SH-SY5Y (cell line): ENCODE results near the gene AFMID.

Experiments used
- GATA2 ChIP-seq: IDR thresholded peaks from 2 replicates; pipeline ENCODE4 v1.6.1; 2011; ENCODE audit warnings: mild to moderate bottlenecking, low read depth, low read length
- GATA3 ChIP-seq: IDR thresholded peaks from 2 replicates; pipeline ENCODE4 v1.6.1; 2011; ENCODE audit warnings: low read depth, mild to moderate bottlenecking, low read length, moderate library complexity

The AFMID gene

DNA sequence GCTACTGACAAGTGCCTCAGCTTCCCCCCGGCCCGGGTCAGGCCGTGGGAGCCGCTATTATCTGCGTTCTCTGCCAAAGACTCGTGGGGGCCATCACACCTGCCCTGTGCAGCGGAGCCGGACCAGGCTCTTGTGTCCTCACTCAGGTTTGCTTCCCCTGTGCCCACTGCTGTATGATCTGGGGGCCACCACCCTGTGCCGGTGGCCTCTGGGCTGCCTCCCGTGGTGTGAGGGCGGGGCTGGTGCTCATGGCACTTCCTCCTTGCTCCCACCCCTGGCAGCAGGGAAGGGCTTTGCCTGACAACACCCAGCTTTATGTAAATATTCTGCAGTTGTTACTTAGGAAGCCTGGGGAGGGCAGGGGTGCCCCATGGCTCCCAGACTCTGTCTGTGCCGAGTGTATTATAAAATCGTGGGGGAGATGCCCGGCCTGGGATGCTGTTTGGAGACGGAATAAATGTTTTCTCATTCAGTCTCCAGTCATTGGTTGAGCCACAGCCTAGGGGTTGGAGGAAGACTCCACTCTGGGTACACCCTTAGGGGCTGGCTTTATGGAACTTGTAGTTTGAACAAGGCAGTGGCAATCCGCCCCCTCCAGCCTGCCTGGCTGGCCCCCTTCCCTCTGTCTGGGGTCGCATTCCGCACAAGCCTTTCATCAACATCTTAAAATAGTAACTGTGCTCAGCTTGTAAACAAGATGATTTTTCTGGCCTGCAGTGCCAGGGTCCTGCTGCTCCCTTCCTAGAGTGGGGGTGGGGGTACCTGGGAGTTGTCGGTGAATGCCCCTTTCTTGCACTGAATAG lies 14.7 kb upstream of the AFMID start:
- TF ChIP-seq GATA3 (no peak), GATA2 (no peak)

DNA sequence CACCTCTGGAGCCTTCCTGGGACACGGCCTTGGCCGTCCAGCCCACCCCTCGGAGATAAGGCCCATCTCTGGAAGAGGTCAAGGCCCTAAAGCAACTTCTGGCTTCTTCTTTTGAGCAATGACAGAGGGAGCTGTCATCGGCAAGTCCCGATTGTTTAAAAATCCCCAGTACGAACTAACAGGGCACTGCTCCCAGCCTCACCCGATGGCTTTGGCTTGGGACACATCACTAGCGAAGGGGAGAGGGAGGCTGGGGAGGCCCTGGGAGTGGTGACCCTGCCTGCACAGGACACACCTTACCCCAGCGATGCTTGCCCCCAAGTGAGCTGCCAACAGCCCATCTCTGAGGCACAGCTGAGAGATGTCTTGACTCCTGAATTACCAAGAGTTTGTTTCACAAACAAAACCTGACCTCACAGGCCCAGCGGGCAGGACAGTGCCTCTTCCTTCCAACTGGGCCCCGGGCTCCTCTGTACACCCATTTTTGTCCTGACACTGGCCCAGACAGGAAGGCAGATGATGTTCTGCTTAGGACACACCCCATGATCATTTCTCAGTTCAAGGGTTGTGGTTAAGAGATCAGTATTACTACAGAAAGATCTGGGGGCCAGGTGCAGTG lies 14.0 kb upstream of the AFMID start:
- no peak for TF ChIP-seq GATA3

DNA sequence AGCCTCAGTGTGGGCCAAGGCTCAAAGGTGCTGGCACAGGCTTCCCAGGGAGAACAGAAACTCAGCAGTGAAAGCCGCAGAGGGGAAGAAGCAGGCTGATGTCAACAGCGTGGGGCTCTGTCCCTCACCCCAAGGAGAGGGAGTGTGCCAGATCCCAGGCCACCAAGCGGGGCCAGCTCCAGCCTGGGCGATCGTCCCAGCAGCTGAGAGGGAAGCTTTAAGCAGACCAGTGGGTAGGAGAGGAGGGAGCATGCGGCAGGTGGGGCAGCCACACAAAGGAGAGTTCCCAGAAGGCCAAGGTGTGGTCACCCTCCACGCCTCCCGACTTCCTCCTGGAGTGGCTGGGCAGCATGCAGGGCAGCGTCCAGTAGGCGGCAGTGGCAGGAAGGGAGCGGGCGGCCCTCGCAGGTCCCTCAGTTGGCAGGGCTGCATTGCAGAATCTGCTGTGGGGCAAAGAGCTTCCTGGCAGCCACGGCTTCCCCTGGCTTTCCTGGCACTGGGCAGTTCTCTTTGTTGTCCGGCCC lies 12.8 kb upstream of the AFMID start:
- TF ChIP-seq GATA2, result no peak
- TF ChIP-seq GATA3, result no peak

DNA sequence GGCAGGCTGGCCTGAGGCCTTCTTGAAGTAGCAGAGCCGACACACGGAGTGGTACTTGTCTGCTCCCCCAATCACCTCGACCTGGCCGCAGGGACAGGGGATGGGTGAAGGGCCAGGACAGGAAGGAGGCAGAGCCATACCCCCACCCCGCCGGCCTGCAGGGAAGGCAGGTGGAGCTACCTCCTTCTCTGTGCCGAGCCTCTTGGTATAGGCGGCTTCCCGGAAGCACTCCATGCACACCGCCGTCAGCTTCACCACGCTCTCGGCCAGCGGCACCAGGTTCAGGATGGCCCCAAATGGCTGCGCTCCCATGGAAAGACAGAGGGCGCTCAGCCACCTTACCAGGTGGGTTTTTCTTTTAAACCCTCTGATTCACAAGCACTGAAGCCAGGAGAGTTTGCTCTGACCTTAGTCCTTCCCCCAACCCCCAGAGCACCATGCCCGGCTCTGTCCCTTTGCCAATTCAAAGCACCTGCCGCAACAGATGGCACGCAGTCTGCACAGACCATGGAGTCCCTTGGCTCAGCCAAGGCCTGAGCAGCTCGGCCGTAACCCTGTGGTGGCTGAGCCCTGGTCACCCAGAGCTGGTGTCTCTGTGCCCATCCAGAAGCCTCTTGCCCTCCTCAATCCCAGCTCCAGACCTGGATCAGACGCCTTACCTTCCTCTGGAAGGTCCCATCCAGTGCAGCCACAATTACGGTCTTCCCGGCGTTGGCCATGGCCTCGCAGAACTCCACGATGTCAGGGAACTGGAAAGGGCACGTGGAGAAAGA lies 12.1 kb upstream of the AFMID start:
- TF ChIP-seq GATA3, result no peak
- no peak for TF ChIP-seq GATA2

DNA sequence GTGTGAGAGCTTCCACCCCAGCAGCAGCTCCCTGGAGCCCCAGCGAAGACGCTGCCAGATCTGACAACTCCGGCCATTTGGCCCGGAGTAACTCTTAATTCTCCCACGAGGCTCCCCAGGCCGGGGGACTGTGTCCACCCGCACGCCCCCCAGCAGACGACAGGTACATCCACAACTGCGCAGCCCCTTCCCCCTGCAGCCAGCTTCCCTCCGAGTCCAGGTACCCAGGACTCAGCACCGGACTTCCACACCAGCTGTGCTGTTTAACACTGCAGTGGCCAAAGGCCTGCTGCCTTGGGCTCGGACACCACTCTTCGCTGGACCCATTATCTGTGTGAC lies 11.6 kb upstream of the AFMID start:
- no peak for TF ChIP-seq GATA3
- no peak for TF ChIP-seq GATA2

DNA sequence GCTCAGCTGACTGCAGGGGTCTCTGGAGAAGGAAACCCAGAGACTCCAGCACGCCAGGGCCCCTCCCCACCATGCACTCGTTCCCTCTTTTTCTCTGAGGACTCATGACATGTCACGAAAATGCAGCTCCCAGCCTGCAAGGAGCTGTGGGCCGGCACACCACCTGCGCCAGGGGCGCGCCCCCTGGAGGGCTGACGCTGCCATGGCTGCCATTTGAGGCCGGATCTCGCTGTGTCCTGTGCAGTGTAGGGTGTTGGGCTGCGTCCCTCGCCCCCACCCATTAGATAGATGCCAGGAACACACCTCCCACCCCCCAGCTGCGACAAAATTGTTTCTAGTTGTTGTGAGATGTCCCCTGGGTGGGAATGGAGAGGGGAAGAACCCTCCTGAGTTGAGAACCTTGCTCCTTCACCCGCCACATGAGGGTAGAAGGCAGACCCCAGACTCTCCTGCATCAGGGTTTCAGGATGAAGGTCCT lies 10.6 kb upstream of the AFMID start:
- TF ChIP-seq GATA2, result no peak
- no peak for TF ChIP-seq GATA3

DNA sequence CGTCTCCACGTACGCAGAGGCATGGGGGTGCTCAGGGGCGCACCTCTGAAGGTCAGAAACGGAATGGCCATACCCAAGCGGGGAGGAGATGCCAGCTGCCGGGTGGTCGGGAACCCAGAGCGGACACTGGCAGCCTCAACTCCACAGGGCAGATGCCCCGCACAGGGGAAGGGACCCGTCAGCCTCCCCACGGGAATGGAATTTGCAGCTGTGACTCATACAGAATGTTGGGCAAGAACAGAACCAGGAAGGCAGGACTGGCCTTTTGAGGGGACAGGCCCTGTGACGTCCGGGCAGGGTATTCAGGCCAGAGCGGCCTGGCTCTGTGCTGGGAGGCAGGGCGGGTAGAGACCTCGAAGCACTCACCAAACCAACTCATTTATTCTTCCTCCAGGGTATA lies 7.8 kb upstream of the AFMID start:
- TF ChIP-seq GATA3, result no peak
- no peak for TF ChIP-seq GATA2

DNA sequence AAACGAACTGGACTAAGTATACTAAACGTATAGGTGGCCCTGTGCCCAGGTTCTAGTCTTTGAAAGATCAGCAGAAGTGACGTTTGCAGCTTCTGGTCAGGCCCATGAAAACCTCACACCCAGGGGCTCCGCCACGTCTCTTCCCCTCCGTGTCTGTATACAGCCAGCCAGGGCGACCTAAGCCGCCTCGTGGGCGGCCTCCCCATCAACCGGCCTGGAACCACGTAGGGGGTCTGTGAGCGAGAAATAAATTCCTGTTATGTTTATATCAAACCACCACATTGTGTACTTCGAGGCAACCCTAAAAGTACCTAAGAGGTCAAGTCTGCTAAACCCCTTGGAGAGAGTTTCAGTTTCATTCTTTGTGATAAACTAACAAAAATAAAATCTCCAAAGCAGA lies 7.1 kb upstream of the AFMID start:
- TF ChIP-seq GATA2, result no peak
- TF ChIP-seq GATA3, result no peak

DNA sequence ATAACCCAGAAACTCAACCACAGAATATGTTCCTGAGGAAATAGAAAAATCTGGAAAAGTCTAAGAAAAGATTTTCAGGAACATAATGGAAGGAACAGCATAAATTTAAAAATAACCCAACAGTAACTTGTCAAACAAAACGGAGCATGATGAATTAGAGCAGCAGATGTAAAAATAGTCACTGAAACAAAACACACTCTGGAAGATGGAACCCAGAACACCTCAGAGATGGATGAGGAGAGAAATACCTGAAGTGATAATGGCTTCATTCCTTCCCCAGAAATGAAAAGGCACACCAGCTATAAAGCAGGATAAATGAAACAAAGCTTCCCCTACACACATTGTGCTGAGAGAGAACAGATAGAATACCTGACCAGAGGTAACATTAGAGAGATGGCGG lies 6.7 kb upstream of the AFMID start:
- TF ChIP-seq GATA2, result no peak
- TF ChIP-seq GATA3, result no peak

DNA sequence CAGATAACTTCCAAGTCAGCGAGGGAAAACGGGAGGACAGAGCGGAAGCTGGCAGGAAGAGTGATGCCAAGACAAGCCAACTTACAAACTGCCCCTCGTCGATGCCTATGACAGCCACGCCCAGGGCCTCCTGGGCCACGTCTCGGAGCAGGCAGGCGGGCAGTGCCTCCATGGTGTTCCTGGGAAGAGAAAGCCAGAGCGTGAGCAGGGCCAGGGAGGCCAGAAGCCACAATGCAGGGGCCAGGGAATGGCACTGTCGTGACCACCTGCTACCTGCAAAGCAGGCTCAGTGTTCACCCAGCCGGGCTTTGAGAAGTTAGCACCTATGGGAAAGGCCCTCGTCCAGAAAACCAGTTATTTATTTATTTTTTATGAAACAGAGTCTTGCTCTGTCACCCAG lies 4.7 kb upstream of the AFMID start:
- TF ChIP-seq GATA3 (no peak), GATA2 (no peak)

DNA sequence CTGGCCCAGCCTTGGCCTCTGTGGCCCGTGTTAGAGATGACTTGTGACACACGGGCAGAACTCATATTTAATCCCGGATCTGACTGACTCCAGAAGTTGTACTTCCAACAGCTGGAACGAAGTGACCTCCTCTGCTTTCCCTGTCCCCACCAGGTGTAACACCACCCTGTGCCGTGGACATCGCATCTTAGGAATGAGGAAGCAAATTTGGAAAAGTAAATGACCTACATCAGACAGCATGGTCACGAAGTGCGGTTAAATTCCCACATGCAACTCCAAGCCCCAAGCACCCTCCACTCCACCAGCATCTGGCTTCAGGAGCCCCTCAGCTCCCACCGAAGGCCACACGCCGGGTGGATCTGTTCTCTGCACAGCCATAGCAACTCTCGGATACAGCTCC lies 3.2 kb upstream of the AFMID start:
- TF ChIP-seq GATA2 (no peak), GATA3 (no peak)

DNA sequence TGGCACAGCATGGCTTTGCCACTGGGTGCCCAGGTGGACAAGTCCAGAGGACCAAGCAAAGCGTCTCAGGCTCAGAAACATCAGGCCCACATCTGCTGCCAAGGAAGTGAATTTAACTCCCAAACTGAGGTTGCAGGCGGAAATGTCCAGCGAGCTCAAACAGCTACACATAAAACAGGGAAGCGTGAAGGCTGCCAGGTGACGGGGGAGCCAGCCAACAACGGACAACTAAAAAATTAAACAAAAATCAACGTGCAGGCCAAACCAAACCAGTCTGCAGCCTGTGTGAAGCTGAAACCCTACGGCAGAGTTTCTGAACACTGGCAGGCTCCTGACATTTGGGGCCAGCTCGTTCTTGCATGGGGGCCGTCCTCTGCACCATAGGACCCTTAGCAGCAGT lies 2.8 kb upstream of the AFMID start:
- TF ChIP-seq GATA3 (no peak), GATA2 (no peak)

DNA sequence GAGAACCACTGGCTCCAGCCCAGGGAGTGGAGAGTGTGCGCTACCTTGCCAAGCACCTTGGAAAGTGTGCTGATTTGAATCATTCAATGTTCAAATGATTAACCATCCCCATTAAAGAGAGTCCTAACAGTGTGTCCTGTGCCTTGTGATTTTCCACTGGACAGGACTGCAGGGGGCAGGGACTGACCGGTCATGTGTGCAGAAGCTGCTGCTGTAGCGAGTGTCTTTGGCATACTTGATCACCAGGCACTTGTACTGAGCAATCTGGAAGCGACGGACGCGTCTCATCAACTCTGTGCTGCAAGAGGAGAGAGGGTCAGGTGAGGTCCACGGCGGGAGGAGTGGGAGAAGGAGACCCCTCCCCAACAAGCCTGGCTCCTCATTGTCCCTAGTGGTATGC lies 2.3 kb upstream of the AFMID start:
- TF ChIP-seq GATA2 (no peak), GATA3 (no peak)

DNA sequence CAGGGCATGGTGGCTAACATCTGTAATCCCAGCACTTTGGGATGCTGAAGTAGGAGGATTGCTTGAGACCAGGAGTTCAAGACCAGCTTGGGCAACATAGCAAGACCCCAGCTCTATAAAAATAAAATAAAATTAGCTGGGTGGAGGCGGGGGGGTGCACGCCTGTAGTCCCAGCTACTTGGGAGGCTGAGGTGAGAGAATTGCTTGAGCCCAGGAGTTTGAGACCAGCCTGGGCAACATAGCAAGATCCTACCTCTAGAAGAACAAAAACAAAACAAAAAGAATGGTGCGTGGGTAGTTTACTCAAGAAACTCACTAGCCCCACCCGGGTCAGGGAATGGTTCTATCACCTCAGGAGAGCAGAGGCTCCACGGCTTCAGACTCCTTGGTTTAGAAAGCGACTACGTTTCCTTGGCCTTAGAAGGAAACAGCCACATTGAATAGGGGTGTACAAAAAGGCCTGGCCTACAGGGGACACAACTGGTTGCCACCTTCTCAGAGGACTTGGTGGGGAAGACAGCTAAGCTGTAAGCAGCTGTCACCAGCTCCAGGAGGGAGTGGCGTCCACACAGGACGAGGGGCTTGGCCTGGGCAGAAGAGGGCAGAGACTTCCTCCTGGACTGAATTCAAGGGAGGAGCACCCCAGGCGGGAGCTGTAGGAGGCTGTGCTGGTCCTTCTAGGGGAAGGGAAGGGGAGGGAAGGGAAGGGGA lies 1.0 kb upstream of the AFMID start:
- no peak for TF ChIP-seq GATA2
- no peak for TF ChIP-seq GATA3
